Neuronal stem cell (in vitro differentiated cells): ENCODE data around the gene PIP5K1C.

Experiments used
- DNase-seq: peaks from one replicate; pipeline ENCODE4 v3.0.0-alpha.2; 2013; ENCODE audit warnings: low spot score
- H2AFZ ChIP-seq: one replicate; pipeline ENCODE4 v1.6.1; 2013; ENCODE audit warnings: mild to moderate bottlenecking, low read length, inconsistent platforms
- H2AK5ac ChIP-seq: 2 replicates; pipeline ENCODE4 v1.6.1; 2013; ENCODE audit warnings: low read depth, mild to moderate bottlenecking, inconsistent platforms, low read length, moderate library complexity, mixed read lengths
- H2BK120ac ChIP-seq: 2 replicates; pipeline ENCODE4 v1.6.1; 2013; ENCODE audit warnings: low read depth, mild to moderate bottlenecking, inconsistent platforms, low read length, moderate library complexity, mixed read lengths
- H2BK12ac ChIP-seq: one replicate; pipeline ENCODE4 v1.6.1; 2013; ENCODE audit warnings: low read length, inconsistent platforms
- H2BK15ac ChIP-seq: 2 replicates; pipeline ENCODE4 v1.6.1; 2013; ENCODE audit warnings: mild to moderate bottlenecking, low read length, inconsistent platforms, mixed read lengths
- H2BK5ac ChIP-seq: one replicate; pipeline ENCODE4 v1.6.1; 2013; ENCODE audit warnings: inconsistent platforms, mild to moderate bottlenecking, low read length, moderate library complexity
- H3K14ac ChIP-seq: one replicate; pipeline ENCODE4 v1.6.1; 2013; ENCODE audit warnings: low read length, inconsistent platforms
- H3K18ac ChIP-seq: 2 replicates; pipeline ENCODE4 v1.6.1; 2013; ENCODE audit warnings: low read length, inconsistent platforms
- H3K23ac ChIP-seq: 2 replicates; pipeline ENCODE4 v1.6.1; 2013; ENCODE audit warnings: low read depth, mild to moderate bottlenecking, mixed read lengths, low read length, inconsistent platforms; ENCODE audit not compliant: poor library complexity
- H3K27ac ChIP-seq: replicated peaks from 3 replicates; pipeline ENCODE4 v1.5.1; 2013; ENCODE audit warnings: low read length, inconsistent platforms
- H3K27me3 ChIP-seq, 3 experiments: 2 replicates each; pipeline ENCODE4 v1.6.1; 2013; ENCODE audit warnings: low read length in 3 of 3, mild to moderate bottlenecking in 2 of 3, inconsistent platforms in 1 of 3, low read depth in 1 of 3, mixed read lengths in 1 of 3, moderate library complexity in 1 of 3; ENCODE audit not compliant: control insufficient read depth in 3 of 3, insufficient read depth in 3 of 3
- H3K36me3 ChIP-seq, 2 donors: replicated peaks in 1 of 2; 2 replicates each; pipeline ENCODE4 v1.6.1; 2013; ENCODE audit warnings: low read length in 2 of 2; ENCODE audit not compliant: control insufficient read depth in 2 of 2, insufficient read depth in 2 of 2
- H3K4ac ChIP-seq: 2 replicates; pipeline ENCODE4 v1.6.1; 2013; ENCODE audit warnings: inconsistent platforms, mild to moderate bottlenecking, low read length, moderate library complexity
- H3K4me1 ChIP-seq, 2 donors: 1 replicate in 1 of 2; 2 replicates in 1 of 2; pipeline ENCODE4 v1.6.1; 2013; ENCODE audit warnings: low read length in 2 of 2, low read depth in 1 of 2; ENCODE audit not compliant: control insufficient read depth in 2 of 2, insufficient read depth in 1 of 2
- H3K4me2 ChIP-seq: one replicate; pipeline ENCODE4 v1.6.1; 2013; ENCODE audit warnings: mild to moderate bottlenecking, low read length, inconsistent platforms; ENCODE audit not compliant: insufficient read depth, poor library complexity, severe bottlenecking
- H3K4me3 ChIP-seq, 2 donors: 2 replicates each; pipeline ENCODE4 v1.5.1; 2013; ENCODE audit warnings: low read length in 2 of 2, mild to moderate bottlenecking in 2 of 2, inconsistent platforms in 1 of 2, moderate library complexity in 1 of 2
- H3K79me1 ChIP-seq: one replicate; pipeline ENCODE4 v1.6.1; 2013; ENCODE audit warnings: low read depth, mild to moderate bottlenecking, inconsistent platforms, low read length, moderate library complexity
- H3K9ac ChIP-seq: one replicate; pipeline ENCODE4 v1.6.1; 2013; ENCODE audit warnings: mild to moderate bottlenecking, low read depth, low read length, inconsistent platforms; ENCODE audit not compliant: poor library complexity
- H3K9me3 ChIP-seq, 2 donors: replicated peaks in 1 of 2; 2 replicates each; pipeline versions ENCODE3 to v1.6.1; 2013; ENCODE audit warnings: low read length in 2 of 2, mild to moderate bottlenecking in 2 of 2, inconsistent platforms in 1 of 2, low read depth in 1 of 2, mixed read lengths in 1 of 2, moderate library complexity in 1 of 2; ENCODE audit not compliant: control insufficient read depth in 2 of 2, insufficient read depth in 1 of 2
- H4K8ac ChIP-seq: one replicate; pipeline ENCODE4 v1.6.1; 2013; ENCODE audit warnings: low read depth, mild to moderate bottlenecking, inconsistent platforms, low read length, moderate library complexity
- H4K91ac ChIP-seq: one replicate; pipeline ENCODE4 v1.6.1; 2013; ENCODE audit warnings: low read length, low read depth, mild to moderate bottlenecking, inconsistent platforms; ENCODE audit not compliant: poor library complexity
- WGBS, 2 donors: extraction: QIAGEN DNeasy Blood & Tissue Kit; methylation state at CpG; one replicate each; pipeline ENCODE4 v1.1.7; 2013; ENCODE audit warnings: missing lambda C conversion rate in 2 of 2, mixed read lengths in 1 of 2; ENCODE audit not compliant: insufficient read length in 2 of 2, insufficient replicate concordance in 1 of 2; ENCODE audit errors: extremely low coverage in 2 of 2; 5-methylcytosine and 5-hydroxymethylcytosine counted together

The PIP5K1C gene

GRCh38 chr19:3612901-3613741, 87.1 kb downstream of the PIP5K1C start:
- Histone ChIP-seq H3K4me3 (no peak overlapping the region), H3K27ac (no peak overlapping the region), H3K36me3 (peaks cover 13 to 42% of the 10 kb centered on the region in 2 donors), H2AK5ac (no peak overlapping the region), H2BK120ac (no peak overlapping the region), H2BK5ac (no peak overlapping the region), H3K4me1 (peaks cover 0 to 4% of the 10 kb centered on the region in 2 donors), H3K4me2 (no peak overlapping the region), H3K18ac (no peak overlapping the region), H2BK15ac (no peak overlapping the region), H3K9me3 (no peaks in the 10 kb centered on the region), H4K91ac (no peak overlapping the region), H3K79me1 (peaks cover 3% of the 10 kb centered on the region), H2BK12ac (peak overlapping the region; percentile 31), H3K14ac (no peak overlapping the region), H3K23ac (peak overlapping the region; percentile 43), H3K4ac (no peak overlapping the region), H2AFZ (no peak overlapping the region), H3K27me3 (no peaks in the 10 kb centered on the region), H4K8ac (peak overlapping the region; percentile 82), H3K9ac (peak overlapping the region; percentile 30)
- no peak for DNase-seq
- WGBS, 2 donors: no CpG with 5 or more reads among the region's 79 CpGs

- no peak for DNase-seq
- WGBS, 2 donors: no CpG with 5 or more reads among the region's 33 CpGs
- no peak overlapping the region for H3K4me3 ChIP-seq
Measured at GRCh38 chr19:3612330-3612729, 87.9 kb downstream of the PIP5K1C start.

GRCh38 chr19:3611841-3612240, 88.4 kb downstream of the PIP5K1C start:
- H2AFZ ChIP-seq: no peak overlapping the region
- H2AK5ac ChIP-seq: no peak overlapping the region
- peaks cover 3% of the 10 kb centered on the region for H3K79me1 ChIP-seq
- no peak overlapping the region for H3K14ac ChIP-seq
- peaks cover 0 to 9% (median 5%) of the 10 kb centered on the region in 3 experiments for H3K27me3 ChIP-seq
- no peak overlapping the region for H4K8ac ChIP-seq
- H3K4ac ChIP-seq: no peak overlapping the region
- peaks cover 13 to 36% of the 10 kb centered on the region in 2 donors for H3K36me3 ChIP-seq
- H3K4me2 ChIP-seq: no peak overlapping the region
- H3K9ac ChIP-seq: peak overlapping the region; percentile 60
- no CpG with 5 or more reads among the region's 36 CpGs for WGBS, 2 donors
- H3K27ac ChIP-seq: no peak overlapping the region
- no peak overlapping the region for H2BK120ac ChIP-seq
- H2BK15ac ChIP-seq: no peak overlapping the region
- no peak overlapping the region for H2BK12ac ChIP-seq
- no peak overlapping the region for H3K18ac ChIP-seq
- H2BK5ac ChIP-seq: no peak overlapping the region
- H3K9me3 ChIP-seq: no peaks in the 10 kb centered on the region
- peak overlapping the region; percentile 55 for H3K23ac ChIP-seq
- peaks cover 5 to 16% of the 10 kb centered on the region in 2 donors for H3K4me1 ChIP-seq
- DNase-seq: no peak
- H4K91ac ChIP-seq: no peak overlapping the region
- H3K4me3 ChIP-seq: no peak overlapping the region

More at GRCh38 chr19:3612330-3612729, 87.9 kb downstream of the PIP5K1C start:
- Histone ChIP-seq H4K8ac (no peak overlapping the region), H2BK5ac (no peak overlapping the region), H3K27ac (no peak overlapping the region), H3K14ac (no peak overlapping the region), H3K9ac (no peak overlapping the region), H3K27me3 (peaks cover 0 to 4% (median under 1%) of the 10 kb centered on the region in 3 experiments), H3K36me3 (peaks cover 13 to 41% of the 10 kb centered on the region in 2 donors), H3K4me1 (peaks cover 4 to 11% of the 10 kb centered on the region in 2 donors), H2BK120ac (no peak overlapping the region), H3K9me3 (no peaks in the 10 kb centered on the region), H3K4me2 (no peak overlapping the region), H2BK12ac (no peak overlapping the region), H3K23ac (peak overlapping the region; percentile 55), H2BK15ac (no peak overlapping the region), H2AFZ (no peak overlapping the region), H4K91ac (no peak overlapping the region), H3K79me1 (peaks cover 3% of the 10 kb centered on the region), H2AK5ac (no peak overlapping the region), H3K18ac (no peak overlapping the region), H3K4ac (no peak overlapping the region)
